Measurements from ENCODE around the gene NAT10.
"Not testable (repeated sequence)": the region's sequence is repeated elsewhere in the genome, so short reads cannot be mapped to it uniquely, and the experiment has no call there.

NAT10 gene

GRCh38 chr11:34167961-34168360 lies 62.5 kb downstream of the NAT10 start:
- DNase-seq (ENCODE audit: low read depth): no peak

DNA sequence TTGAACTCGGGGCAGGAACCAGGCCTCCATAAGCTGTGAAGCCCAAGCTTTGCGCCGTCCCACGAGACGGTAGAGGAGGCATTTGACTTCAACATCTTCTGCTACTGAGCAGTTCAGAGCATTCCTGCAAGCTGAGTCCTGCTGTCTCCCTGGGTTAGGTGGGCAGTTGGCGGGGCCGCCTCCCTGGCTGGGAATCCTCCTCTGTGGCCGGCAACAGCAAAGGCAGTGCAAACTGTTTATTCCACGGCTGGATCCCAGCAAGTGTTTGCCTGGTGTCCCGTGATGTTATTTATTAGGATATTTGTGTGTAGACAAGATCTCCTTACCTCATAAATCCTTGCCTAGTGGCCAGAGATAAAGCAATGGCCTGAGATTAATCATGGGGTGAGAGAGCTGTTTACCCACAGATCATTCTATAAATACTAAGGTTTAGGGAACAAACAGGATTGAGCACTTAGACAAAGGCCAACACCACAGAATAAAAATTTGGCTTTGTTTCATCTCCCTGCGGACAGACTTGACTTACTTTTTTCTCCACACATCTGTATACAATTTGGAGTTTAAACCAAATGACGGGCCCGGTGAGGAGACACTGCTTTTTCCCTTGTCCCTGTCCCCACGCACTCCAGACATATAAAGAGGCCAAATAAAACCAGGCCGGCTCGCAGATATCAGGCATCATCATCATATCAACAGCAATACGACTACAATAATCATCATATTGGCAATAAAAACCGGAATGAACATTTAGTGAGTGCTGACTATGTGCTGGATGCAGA lies 63.4 kb downstream of the NAT10 start:
- DNase-seq (ENCODE audit: low read depth): peak; percentile 25

DNA sequence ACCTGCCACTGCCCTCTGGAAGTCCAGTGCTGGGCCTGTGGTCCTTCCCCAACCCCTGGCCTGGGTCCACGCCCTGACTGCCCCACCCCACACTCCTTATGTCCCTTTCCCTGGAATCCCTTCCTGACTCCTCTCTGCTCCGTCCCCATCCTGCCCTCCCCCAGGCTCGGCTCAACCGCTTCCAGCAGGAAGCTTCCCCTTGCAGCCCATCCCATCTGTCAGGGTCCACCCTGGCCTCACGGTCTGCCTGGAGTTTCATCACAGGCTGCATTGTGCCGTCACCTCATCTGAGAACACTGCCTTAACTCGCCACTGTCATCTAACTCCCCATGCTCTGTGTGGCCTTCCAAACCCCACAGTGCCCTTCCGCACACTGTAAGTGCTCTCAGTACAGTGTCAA lies 64.3 kb downstream of the NAT10 start:
- DNase-seq (ENCODE audit: low read depth): no peak

- DNase-seq (ENCODE audit: low read depth): no peak
Observed at GRCh38 chr11:34173050-34173449, 67.6 kb downstream of the NAT10 start.

- peak; percentile 61 for DNase-seq (ENCODE audit: low read depth)
Observed at GRCh38 chr11:34174412-34175041, 69.1 kb downstream of the NAT10 start.

DNA sequence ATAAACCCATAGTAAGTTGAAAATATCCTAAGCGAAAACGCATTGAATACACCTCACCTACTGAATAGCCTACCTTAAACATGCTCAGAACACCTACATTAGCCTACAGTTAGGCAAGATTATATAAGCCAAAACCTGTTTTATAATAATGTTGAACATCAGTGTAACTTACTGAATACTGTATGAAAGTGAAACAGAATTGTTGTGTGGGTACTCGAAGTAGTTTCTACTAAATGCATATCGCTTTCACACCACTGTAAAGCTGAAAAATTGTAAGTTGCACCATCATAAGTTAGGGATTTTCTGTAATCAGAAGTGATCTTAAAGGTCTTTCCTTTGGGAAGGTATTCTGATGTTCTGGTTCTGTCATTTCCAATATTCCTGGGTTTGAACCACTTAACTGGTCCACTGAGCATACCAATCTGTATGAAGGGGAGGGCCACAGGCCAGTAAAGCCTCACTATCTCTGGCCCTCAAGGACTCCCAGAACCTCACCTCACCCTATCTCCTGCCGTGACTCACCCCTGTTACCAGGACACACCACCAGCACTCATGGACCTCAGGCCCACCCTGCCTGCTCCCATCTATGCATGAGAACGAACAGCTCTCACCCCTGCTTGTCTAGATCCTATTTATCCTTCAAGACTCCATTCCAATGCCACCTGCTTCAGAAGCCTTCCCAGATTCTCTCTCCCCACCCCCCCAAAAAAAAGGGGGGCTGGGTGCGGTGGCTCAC lies 70.0 kb downstream of the NAT10 start:
- no peak for DNase-seq (ENCODE audit: low read depth)

DNA sequence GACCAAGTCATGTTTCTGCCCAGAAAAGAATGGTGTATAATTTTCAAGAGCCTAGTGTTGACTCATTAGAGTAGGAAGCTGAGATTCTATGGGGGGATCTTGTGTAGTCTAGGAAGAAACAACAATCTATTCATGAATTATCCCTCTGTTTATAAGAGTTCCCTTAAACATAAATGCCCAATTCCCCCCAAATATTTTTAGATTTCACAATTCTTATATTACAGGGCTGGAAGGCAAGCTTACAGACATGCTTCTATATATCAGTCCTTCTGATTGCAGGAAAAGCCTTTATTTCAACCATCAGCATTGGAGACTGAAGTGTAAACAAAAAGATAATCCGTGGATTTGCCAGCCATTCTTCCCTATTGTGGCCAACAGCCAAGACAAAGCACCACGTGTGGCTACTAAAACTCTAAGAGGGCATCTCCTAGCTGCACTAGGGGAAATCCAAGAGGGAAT lies 71.4 kb downstream of the NAT10 start:
- DNase-seq (ENCODE audit: low read depth): peak; percentile 20

DNA sequence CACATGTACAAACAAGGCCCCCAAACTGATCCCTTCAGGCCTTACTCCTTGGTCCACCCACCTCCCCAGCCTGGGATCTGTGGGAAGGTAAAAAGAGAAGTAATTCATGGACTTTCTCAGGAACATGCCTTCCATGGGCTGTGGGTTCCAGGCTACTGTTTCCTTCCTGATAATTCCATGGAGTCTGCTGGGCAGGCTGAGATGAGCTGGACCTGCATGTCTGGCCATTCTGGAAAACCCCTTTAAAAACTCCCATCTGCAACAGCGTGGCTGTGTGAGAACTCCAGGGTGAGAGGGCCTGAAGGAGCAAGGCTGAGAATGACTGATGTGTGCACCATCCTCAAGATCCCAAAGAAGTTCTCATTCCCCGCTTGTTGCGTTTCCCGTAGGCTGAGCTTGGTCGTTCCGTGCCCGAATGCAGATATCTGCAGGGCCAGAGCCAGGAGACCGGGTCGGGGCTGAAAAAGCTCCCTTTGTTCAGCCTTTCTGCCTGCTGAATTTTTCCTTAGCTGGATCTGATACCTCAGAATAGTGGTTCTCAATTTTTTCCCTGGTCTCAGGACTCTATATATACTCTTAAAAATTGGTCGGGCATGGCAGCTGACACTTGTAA lies 72.9 kb downstream of the NAT10 start:
- no peak for DNase-seq (ENCODE audit: low read depth)

DNA sequence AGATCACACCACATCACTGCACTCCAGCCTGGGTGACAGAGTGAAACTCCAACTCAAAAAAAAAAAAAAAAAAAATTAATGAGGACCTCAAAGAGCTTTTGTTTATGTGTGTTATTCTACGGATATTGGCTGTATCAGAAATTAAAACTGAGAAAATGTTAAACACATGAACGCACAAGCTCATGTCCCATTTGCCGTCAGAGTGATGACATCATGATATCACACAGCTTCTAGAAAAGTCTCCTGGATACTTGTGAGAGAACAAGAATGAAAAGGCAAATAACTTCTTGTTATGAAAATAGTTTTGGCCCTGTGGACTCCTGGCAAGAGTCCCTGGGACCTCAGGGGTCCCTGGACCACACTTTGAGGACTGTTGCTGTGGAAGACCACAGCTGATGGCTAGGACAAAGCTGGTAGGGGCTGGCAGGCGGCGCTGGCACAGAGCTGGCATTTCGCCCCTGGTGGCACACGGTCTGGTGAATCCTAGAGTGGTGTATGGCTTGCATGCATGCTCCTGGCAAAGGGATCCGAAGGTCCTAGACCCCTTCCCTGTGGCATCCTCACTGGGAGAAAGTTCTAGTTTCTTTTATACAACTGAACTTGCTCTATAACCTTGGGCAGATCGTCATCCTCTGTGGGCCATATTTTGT lies 73.7 kb downstream of the NAT10 start:
- no peak for DNase-seq (ENCODE audit: low read depth)

- DNase-seq (ENCODE audit: low read depth): no peak
Observed at GRCh38 chr11:34180040-34180813, 74.8 kb downstream of the NAT10 start.

DNA sequence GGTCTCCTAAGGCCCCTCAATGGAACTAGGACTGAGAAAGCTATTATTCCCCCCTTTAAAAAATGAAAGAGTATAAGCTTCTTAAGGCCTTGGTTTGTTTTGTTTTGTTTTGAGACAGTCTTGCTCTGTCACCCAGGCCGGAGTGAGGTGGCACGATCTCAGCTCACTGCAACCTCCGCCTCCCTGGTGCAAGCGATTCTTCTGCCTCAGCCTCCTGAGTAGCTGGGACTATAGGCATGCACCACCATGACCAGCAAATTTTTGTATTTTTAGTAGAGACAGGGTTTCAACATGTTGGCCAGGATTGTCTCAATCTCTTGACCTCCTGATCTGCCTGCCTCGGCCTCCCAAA lies 75.4 kb downstream of the NAT10 start:
- DNase-seq (ENCODE audit: low read depth): not testable (repeated sequence)

- DNase-seq (ENCODE audit: low read depth): no peak
Observed at GRCh38 chr11:34181251-34181650, 75.8 kb downstream of the NAT10 start.

- DNase-seq (ENCODE audit: low read depth): no peak
Observed at GRCh38 chr11:34181856-34182405, 76.5 kb downstream of the NAT10 start.

- no peak for DNase-seq (ENCODE audit: low read depth)
Observed at GRCh38 chr11:34182425-34182824, 77.0 kb downstream of the NAT10 start.

- no peak for DNase-seq (ENCODE audit: low read depth)
Observed at GRCh38 chr11:34182921-34183685, 77.7 kb downstream of the NAT10 start.

- no peak for DNase-seq (ENCODE audit: low read depth)
Observed at GRCh38 chr11:34183848-34184391, 78.5 kb downstream of the NAT10 start.

- DNase-seq (ENCODE audit: low read depth): no peak
Observed at GRCh38 chr11:34184505-34185015, 79.1 kb downstream of the NAT10 start.

DNA sequence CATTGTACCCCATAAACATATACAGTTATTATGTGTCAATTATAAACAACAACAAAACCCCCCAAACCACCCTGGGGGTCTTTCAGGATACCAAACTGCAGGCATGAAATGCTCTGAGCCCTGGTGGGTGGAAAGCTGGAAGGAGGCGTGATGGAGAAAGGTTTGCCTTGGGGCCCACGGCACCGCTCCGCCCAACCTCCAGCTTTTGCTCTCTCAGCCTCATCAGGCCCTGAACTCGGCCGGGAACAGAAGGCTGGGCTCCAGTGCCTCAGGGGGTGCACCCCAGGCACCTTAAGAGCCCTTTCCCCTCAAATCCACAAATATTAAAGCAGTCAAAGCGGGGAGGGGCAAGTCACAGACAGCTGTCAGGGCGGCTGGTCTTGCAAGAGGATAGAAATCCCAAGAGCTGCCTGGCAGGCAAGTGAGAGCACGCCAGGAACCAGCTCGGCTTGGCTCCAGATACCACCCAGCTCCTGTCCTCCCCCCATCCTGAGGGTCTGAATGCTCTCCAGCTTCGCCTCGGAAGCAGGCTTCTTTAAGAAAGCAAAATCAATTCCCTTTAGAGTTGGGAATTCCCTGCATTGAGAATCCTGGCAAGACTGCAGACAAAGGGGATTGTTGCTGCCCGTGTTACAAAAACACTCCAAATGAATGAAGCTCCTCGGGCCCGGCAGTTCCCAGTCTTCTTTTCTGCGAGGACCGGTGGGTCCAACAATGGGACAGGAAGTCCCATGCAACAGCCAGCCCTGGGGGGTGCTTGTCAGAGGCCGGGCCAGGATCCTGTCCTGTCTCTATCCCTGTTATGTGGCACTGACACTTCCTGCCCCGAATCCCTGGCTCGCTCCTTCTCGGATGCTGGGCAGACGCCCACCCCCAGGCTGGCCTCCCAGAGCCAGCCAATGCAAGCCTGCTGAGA lies 80.8 kb downstream of the NAT10 start:
- DNase-seq (ENCODE audit: low read depth): no peak

DNA sequence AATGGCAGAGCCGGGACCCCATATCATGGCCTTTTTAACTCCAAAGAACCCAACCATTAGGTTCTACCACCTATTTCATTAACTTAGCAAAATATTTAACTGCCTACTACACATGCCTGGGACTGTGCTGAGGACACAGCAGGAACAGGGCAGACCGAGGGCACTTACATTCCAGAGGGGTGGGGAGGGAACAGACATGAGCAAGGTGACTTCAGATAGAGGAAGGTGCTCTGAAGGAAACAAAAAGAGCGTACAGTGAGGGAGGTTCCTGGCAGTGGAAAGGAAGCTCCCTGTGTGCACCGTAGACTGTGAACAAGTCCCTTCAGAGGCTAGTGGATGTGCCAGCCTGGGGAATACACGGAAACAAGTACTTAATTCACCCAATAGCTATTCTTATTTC lies 82.8 kb downstream of the NAT10 start:
- no peak for DNase-seq (ENCODE audit: low read depth)
